ENCODE data around the gene TRIP13. TPM values are rescaled to one million over a fixed set of nuclear protein-coding genes. Genes with fewer than 3 reads are reported as not detected.

Gene TRIP13
- total and polyA plus RNA-seq, 3 donors from 2014 or later, result 34.3 to 71.6 (median 49.1) TPM

- WGBS, 2 donors, result 89 to 93% methylated on average over 8 of the region's 8 CpGs
- H3K27ac ChIP-seq, result no peak overlapping the region
- TF ChIP-seq POLR2A (IDR thresholded peaks at IDR 0.05) (no peak), CTCF (IDR thresholded peaks at IDR 0.05) (no peak)
- H3K9me3 ChIP-seq, result no peaks in the 10 kb centered on the region
- no peaks in the 10 kb centered on the region for H3K36me3 ChIP-seq (ENCODE audit: low read depth, missing control alignments)
- peak; percentile 0 for DNase-seq
- H3K4me3 ChIP-seq, result no peak overlapping the region
- H3K27me3 ChIP-seq, result no peaks in the 10 kb centered on the region
- intact Hi-C loops (cut with DNase I; ENCODE audit: low total_unique reads), result no loop called here
- H3K4me1 ChIP-seq, result peaks cover 7% of the 10 kb centered on the region
Observed at GRCh38 chr5:930866-931265, 38.2 kb downstream of the TRIP13 start.

- intact Hi-C loops (cut with DNase I; ENCODE audit: low total_unique reads), result no loop called here
- no peaks in the 10 kb centered on the region for H3K27me3 ChIP-seq
- H3K9me3 ChIP-seq, result no peaks in the 10 kb centered on the region
- TF ChIP-seq POLR2A (IDR thresholded peaks at IDR 0.05) (no peak), CTCF (IDR thresholded peaks at IDR 0.05) (no peak)
- DNase-seq, result peak; percentile 0
- WGBS, 2 donors, result 82 to 89% methylated on average over 12 to 13 of the region's 13 CpGs
- H3K36me3 ChIP-seq (ENCODE audit: low read depth, missing control alignments), result no peaks in the 10 kb centered on the region
- H3K27ac ChIP-seq, result no peak overlapping the region
- H3K4me1 ChIP-seq, result peaks cover 3% of the 10 kb centered on the region
- no peak overlapping the region for H3K4me3 ChIP-seq
Observed at GRCh38 chr5:931570-932145, 39.0 kb downstream of the TRIP13 start.

- Histone ChIP-seq H3K9me3 (no peaks in the 10 kb centered on the region), H3K27me3 (no peaks in the 10 kb centered on the region), H3K4me3 (no peak overlapping the region), H3K27ac (no peak overlapping the region), H3K36me3 (ENCODE audit: low read depth, missing control alignments) (no peaks in the 10 kb centered on the region), H3K4me1 (peaks cover 2% of the 10 kb centered on the region)
- no peak for TF ChIP-seq CTCF (IDR thresholded peaks at IDR 0.05)
- no peak for DNase-seq
- intact Hi-C loops (cut with DNase I; ENCODE audit: low total_unique reads), result no loop called here
- WGBS, 2 donors, result 78 to 86% methylated on average over 6 to 8 of the region's 8 CpGs
Observed at GRCh38 chr5:932151-932627, 39.5 kb downstream of the TRIP13 start.

GRCh38 chr5:932628-933250 is 40.1 kb downstream of the TRIP13 start:
- TF ChIP-seq CTCF (IDR thresholded peaks at IDR 0.05), result no peak
- no peak for TF ChIP-seq POLR2A (IDR thresholded peaks at IDR 0.05)
- peak; percentile 15 for DNase-seq
- H3K4me3 ChIP-seq, result no peak overlapping the region
- 55 to 77% methylated on average over 4 of the region's 4 CpGs for WGBS, 2 donors
- H3K36me3 ChIP-seq (ENCODE audit: low read depth, missing control alignments), result no peaks in the 10 kb centered on the region
- no peaks in the 10 kb centered on the region for H3K4me1 ChIP-seq
- no peak overlapping the region for H3K27ac ChIP-seq
- intact Hi-C loops (cut with DNase I; ENCODE audit: low total_unique reads), result no loop called here
- H3K27me3 ChIP-seq, result no peaks in the 10 kb centered on the region
- no peaks in the 10 kb centered on the region for H3K9me3 ChIP-seq

All from testis (tissue), 3 donors.